ENCODE results near the gene TPM4.

Gene TPM4

DNA sequence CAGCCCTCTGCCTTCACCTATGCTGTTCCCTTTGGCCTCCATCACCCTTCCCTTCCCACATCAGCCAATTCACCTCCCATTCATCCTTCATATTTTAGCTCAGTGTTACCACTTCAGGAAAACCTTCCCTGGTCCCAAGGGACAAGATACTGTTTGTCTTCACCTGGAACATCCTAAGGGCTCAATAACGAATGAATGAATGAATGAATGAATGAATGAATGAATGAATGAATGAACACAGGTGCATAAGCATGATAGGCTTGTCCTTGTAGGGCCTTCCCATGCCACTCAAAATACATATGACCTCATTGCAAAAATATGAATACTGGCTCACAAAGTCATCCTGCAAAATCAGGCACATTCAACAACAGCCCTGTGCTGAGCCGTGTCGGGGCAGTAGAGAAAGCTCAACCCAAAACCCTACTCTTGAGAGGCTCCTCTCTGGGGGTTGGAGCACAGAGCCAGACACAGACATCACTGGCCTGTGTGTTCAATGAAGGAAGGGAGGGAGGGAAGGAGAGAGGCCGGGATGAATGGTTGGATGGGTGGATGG lies 33.7 kb upstream of the TPM4 start:
- no peak for DNase-seq

DNA sequence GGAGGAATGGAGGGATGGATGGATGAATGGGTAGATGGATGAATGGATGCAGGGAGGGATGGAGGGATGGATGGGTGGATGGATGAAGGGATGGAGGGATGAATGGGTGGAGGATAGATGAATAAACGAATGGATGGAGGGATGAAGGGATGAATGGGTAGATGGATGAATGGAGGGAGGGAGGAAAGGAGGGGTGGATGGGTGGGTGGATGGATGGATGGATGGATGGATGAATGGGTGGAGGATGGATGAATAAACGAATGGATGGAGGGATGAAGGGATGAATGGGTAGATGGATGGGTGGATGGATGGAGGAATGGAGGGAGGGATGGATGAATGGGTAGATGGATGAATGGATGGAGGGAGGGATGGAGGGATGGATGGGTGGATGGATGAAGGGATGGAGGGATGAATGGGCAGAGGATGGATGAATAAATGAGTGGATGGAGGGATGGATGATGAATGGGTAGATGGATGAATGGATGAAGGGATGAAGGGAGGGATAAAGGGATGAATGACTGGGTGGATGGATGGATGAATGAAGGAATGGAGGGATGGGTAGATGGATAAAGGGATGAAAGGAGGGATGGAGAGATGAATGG lies 33.0 kb upstream of the TPM4 start:
- no peak for DNase-seq

DNA sequence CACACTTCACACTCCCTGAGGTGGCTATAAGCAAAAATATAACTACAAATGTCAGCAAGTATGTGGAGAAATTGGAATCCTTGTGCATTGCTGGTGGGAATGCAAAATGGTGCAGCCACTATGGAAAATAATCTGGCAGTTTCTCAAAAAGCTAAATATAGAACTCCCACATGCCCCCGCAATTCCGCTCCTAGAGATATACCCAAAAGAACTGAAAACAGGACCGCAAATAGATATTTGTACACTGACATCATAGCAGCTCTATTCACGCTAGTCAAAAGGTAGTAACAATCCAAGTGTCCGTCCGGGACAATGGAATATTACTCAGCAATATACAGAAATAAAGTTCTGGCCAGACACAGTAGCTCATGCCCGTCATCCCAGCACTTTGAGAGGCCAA lies 31.5 kb upstream of the TPM4 start:
- DNase-seq: no peak

DNA sequence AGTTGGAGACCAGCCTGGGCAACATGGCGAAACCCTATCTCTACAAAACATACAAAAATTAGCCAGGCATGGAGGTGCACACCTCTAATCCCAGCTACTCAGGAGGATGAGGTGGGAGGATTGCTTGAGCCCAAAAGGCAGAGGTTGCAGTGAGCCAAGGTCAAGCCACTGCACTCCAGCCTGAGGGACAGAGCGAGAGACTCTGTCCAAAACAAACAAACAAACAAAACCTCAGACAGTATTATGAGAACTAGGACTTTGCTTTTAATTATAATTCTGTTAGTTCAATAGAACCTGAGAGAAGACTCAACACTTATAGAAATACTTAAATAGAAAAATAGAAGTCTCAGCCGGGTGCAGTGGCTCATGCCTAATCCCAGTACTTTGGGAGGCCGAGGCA lies 31.1 kb upstream of the TPM4 start:
- DNase-seq: no peak

DNA sequence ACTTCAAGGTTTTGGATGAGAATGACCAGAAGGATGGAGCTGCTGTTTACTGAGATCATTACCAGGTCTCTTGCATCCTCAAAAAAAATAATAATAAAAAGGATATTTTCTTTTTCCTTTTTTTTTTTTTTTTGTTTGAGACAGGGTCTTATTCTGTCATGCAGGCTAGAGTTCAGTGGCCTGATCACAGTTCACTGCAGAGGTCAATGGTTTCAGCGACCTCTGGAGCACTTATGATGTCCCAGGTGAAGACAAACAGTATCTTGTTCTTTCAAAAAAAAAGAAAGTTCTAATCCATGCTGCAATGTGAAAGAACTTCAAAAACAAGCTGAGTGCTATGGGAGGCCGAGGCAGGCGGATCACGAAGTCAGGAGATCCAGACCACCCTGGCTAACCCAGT lies 30.4 kb upstream of the TPM4 start:
- DNase-seq: no peak

DNA sequence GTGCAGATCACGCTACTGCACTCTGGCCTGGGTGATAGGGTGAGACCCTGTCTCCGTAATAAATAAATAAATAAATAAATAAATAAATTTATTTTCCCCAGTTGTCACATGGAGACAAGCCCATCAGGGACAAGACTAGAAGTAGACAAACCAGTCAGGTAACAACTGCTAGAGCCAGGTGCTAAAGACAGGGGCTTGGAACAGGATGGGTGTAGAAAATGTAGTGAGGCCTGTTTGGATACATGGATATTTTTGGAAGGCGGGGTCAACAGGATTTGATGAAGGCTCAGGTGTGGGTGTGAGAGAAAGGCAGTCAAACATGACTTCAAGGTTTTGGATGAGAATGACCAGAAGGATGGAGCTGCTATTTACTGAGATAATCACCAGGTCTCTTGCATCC lies 27.7 kb upstream of the TPM4 start:
- no peak for DNase-seq

DNA sequence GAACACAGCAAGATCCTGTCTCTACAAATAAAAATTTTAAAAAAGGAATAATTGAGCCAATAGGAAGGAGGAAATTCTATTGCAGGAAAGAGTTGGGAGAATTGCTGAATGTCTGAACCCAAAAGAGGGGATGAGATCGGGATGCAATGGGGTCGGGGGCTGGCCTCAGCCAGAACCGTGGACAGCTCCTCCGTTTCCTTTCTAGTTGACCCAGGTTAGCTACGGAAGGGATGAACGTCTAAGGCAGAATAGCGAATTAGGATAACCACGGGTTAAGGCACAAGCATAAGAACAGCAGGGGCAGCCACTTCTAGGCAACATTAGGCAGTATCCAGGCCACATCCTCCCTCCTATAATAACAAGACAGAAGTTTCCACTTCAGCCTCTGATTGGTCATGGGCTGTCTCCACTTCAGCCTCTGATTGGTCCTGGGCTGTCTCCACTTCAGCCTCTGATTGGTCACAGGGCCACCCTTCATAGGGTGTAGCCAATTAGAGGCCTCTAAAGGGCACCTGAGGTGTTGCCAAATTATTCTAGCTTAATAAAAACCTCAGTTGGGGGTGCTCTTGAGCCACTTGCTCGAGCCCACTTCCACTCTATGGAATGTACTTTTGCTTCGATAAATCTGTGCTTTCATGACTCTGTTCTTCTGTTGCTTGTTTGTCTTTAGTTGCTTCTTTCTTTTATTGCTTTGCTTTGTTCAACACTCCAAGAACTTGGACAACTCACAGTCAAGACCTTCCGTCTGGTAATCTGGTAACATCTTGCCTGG lies 24.9 kb upstream of the TPM4 start:
- DNase-seq: no peak

DNA sequence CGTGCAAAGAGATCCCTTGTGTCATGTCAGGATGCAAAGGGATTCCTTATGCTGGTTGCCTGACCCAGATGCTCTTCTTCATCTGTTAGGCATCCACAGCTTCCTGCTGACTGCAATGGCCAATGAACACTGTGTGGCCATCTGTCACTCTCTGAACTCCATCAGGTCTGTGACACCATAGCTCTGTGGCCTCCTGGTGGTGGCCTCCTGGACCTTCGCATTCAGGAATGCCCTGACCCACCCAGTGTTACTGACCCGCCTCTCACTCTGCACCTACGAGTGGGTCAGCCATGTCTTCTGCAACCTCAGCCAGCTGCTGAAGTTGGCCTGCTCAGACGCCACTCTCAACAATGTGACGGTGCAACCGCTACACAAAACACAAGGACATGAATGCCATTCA lies 23.9 kb upstream of the TPM4 start:
- DNase-seq: no peak

DNA sequence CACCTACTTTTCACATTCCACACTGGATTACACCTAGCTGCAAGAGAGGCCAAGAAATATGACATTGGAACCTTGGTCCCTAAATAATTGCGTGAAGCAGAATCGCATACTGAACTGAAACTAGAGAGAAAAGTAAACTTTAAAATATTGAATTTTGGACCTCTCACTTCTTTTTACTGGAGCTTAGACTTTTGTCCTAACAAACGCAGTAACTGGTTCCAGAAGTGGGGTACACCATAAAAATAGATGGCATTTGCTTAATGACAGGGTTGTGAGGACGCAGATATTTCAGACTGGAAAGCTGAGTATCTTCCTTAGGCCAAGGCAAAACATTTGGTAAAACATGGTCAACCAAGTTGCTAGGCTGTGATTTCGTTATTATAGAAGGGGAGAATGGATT lies 19.2 kb upstream of the TPM4 start:
- no peak for DNase-seq

DNA sequence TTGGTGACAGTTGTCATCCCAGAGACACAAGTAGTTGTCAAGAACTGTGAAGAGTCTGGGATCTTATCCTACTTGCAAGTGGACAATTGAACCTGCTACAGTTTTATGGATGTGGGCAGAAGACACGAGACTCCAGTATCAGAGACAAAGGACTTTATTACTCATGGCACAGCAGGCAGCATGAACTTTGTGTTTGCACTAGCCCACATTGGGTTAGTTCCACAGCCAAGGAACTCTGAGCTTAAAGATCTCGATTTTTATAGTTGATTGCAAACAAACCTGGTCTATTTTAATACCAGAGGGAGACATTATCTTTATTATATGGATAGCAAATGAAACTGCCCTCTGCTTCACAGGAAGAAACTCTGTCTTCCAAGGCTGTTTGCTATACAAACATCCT lies 16.0 kb upstream of the TPM4 start:
- DNase-seq: no peak

DNA sequence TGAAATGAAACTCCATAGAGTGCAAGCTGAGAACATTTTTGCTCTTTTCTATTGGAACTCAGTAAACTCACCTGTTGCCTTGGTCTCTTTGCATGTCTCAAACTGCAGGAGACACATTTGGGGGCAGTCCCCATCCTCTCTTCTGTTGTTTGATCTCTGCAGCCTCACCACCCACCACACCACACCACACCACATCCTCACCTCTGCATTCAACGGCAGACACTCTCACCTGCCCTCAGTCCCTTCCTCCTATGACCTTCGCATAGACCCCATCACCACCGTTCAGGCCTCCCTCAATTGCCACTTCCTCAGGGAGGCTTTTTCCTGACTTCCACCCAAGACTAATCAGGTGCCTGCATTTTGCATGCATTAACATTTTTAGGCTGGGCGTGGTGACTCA lies 14.4 kb upstream of the TPM4 start:
- DNase-seq: no peak

DNA sequence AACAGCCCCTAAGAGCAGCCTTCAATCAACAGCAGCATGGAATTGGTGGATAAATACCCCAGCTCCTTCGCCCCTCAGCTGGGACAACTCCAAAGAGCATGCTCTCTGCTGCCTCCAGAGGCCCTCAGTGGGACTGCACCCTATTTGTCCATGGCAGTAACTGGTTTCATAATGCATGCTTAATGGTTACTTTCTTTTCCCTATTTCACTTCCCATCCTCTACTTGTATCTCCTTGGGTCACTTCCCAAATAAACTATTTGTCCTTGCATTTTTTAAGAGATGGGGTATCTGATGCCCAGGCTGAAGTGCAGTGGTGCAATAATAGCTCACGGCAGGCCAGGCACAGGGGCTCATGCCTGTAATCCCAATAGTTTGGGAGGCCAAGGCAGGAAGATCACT lies 13.5 kb upstream of the TPM4 start:
- DNase-seq: no peak

DNA sequence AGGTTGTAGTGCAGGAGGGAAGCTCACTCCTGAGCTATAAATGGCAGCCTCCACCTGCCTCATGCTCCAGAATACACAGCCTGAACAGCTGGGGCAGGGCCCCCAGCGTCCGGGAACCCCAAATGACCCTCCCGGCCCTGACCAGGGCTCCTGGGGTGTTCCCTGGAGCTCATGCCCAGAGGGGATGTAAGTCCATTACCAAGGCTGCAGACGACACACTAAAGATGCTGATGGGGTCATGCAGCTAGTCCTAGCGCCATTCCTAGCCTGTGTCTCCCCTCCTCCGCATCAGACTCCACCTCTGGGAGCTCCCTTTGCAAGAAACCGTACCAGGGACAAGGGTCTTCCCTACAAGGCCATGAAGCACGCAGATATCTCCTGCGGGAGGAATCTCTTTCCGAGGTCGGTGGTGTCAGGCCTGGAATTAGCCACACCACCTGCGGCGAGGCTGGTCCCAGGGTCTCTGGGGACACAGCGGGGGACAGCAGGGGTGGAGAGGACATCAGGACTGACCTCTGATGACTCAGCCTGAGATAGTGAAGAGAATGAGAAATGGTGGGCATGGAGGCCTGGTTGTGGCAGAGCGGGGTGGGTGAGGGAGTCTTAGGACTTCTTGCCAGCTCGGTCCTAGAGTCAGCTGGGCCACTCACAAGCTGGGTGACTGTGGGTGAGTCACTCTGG lies 11.9 kb upstream of the TPM4 start:
- DNase-seq: no peak

DNA sequence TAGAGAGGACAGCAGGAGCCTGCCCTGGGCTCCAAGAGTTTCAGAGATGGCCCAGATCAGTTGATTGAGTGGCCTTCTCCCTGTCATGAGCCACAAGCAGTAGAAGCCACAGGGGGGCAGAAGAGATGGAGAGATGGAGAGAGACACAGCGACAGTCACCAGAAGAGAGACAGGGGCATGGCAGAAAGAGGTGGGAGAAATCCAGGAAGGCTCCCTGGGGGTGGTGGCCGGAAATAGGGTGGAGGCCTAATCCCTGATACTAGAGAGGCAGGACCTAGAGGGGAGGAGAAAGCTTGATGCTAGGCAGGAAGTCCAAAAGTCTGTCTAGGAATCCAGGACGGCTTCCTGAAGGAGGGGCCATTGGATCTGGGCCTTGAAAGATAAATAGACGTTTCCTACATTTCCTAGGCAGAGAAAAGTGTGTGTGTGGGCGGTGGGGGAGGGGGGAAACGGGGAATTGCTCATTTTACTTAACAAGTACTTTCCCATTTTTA lies 9.6 kb upstream of the TPM4 start:
- no peak for DNase-seq

DNA sequence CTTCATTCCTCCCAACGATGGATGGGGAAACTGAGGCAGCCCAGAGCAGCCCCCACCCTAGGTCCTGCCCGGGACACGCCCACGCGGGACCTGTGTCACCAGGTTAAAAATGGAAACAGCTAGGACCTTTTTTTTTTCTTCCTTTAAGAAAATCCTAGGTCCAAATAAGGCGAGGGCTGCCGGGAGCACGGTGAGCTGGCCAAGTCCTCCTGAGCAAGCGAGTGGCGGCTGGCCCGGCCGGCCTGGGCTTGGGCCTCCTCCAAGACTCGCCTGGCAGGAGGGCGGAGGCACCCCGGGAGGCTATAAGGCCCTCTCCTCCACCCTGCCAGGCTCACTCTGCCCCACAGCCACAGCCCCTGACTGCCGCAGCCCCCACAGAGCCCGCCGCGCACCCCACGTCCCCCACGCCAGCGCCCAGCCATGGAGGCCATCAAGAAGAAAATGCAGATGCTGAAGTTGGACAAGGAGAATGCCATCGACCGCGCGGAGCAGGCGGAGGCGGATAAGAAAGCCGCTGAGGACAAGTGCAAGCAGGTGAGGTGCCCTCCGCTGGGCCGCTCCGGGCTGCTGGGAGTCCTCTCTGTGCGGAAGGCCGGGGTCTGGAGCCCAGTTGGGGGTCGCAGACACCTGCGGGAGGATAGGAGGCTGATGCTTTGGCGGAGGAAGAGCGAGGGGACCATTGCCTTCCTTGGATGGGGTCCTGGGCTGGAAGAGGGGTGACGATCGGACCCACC lies 8.9 kb upstream of the TPM4 start:
- DNase-seq: no peak

DNA sequence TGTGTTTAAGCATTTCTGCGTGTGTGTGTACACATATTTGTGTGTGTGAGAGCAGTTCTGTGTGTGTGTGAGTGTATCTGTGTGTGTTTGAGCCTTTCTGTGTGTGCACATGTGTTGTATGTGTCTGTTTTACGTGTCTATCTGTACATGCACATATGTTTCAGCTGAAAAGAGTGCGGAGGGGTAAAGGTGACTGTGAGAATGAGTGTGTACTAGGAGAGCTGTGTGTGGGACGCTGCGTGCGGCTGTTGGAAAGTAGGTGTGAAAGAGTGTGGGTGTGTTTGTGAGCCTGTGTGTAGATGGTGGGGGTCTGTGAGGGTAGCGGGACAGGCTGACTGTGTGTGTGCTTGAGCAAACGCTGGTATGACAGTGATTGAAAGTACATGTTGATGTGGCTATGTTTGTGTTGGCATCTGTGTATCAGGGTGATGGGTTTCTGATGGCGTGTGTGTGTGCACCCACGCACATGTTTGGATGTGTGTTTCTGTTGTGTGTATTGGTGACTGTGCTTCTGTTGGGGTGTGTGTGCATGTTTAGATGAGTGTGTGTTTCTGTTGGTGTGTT lies 7.5 kb upstream of the TPM4 start:
- DNase-seq: no peak

DNA sequence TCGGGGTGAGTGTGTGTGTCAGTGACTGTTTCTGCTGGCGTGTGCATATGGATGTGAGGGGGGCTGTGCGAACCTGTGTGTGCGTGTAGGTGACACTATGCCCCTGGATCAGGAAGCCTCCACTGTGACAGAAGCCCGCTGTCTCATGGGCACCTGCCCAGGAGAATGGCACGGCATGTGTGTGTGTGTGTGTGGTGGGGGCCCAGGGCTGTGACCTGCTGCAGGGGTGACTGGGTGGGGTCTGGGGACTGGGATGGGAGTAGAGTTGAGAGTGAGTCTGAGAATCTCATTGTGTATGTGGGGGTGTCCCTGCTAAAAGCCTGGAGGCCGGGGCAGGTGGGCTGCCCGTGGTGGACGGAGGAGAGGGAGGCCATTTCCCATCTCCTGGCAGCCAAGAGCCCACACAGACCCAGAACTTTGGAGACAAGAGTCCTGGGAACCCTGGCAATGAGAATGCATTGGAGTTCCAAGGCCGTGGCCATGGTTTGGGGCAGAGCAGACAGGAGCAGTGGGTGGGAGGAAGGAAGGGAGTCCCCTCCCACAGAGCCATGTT lies 6.4 kb upstream of the TPM4 start:
- DNase-seq: no peak

DNA sequence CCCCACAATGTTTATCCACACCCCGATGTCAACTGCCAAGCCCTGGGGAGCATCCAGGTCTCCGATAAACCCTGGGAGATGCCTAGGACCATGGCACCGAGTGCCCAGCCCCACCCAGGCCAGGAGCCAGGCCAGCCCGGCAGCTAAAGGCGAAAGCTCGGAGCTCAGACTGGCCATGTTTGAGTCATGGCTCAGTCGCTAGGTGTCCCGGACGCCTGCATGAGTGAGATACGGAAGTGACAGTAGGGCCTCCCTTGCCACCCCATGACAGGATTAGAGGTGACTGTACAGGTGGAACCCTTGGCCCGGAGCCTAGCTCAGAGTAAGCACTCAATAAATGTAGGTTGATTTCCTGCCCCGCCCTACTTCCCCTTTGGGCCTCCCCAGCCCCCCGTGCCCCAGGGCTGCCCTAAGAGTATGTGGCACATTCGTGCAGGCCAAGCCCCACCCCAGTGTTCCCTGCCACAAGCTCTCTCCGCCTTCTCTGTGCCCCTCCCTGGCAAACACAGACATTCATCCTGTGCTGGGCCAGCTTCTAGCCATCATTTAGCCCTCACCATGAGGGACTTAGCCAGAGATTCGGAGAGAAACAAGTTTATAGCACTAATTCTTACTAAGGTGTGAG lies 5.8 kb upstream of the TPM4 start:
- no peak for DNase-seq

DNA sequence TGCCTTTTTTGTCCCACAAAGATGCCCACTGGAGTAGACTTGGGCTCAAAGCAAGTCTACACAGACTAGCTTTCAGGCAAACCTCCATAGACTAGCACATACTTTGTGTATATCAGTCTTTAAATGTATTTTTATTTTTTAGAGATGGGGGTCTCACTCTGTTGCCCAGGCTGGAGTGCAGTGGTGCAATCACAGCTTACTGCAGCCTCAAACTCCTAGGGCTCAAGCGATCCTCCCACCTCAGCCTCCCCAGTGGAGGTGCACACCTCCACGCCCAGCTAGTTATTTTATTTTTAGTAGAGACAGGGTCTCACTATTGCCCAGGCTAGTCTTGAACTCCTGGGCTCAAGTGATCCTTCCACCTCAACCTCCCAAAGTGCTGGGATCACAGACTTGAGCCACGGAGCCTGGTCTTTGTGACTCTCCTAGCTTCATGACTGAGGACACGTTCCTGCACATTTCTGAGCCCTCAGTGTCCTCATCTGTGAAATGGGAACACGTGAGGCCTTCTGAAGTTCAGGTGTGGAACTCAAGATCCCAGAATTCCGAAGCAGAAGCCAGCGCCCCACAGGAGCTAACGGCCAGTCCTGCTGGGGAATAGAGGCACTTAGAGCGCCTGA lies 5.1 kb upstream of the TPM4 start:
- DNase-seq: no peak

DNA sequence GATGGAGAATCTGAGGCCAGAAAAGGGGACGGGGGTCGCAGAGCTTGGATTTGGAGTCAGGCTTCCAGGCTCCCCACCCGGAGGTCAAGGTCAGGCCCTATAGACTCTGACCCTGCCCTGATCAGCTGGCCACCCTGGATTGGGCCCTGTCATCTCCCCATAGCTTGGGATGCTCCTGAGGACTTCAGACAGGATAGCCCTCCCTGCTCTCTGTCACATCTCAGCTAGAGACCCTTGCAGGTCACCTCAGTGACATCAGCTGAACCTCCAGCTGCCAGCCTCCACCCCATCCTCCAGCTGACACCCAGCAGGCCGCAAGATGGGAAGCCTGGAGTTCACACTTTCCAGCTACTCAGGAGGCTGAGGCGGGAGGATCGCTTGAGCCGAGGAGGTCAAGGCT lies 2.8 kb upstream of the TPM4 start:
- DNase-seq: no peak

DNA sequence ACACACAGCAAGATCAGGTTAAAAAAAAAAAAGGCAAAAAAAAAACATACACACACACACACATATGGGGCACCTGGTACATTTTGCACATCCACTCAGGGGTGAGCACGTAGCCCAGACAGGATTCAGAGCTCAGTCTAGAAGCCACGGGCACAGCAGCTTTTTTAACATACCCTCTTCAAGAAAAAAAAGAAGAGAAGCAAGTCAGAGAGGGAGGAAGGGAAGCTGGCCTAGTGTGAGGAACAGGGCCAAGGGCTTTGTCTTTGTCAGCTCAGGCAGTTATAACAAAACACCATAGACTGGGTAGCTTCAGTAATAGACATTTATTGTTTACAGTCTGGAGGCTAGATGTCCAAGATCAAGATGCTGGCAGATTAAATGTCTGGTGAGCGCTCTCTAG lies 2.3 kb upstream of the TPM4 start:
- no peak for DNase-seq

All from amniotic stem cell (primary cell).